Neutrophil (primary cell): ENCODE measurements around the gene BAZ2B.

Source experiments
- H3K27ac ChIP-seq: fragments of 200-600 bp; sonication (generic); 2 replicates; pipeline ENCODE4 v1.5.1; 2016; ENCODE audit warnings: mild to moderate bottlenecking, moderate library complexity
- H3K27me3 ChIP-seq: fragments of 200-600 bp; sonication (generic); 2 replicates; pipeline ENCODE4 v1.6.0; 2016; ENCODE audit warnings: mild to moderate bottlenecking
- H3K36me3 ChIP-seq: fragments of 200-600 bp; sonication (generic); 2 replicates; pipeline ENCODE4 v1.5.1; 2017
- H3K4me1 ChIP-seq, 2 experiments: fragments of 200-600 bp in 1 of 2; sonication (generic) in 1 of 2; 1 replicate in 1 of 2; 2 replicates in 1 of 2; pipeline versions ENCODE4 v1.5.1 to v1.6.1; 2013 to 2016; ENCODE audit warnings: low read depth in 1 of 2, low read length in 1 of 2, mild to moderate bottlenecking in 1 of 2, moderate library complexity in 1 of 2; ENCODE audit not compliant: control insufficient read depth in 1 of 2, insufficient read depth in 1 of 2
- H3K4me3 ChIP-seq, 2 experiments: fragments of 200-600 bp in 1 of 2; sonication (generic) in 1 of 2; 1 replicate in 1 of 2; 2 replicates in 1 of 2; pipeline ENCODE4 v1.5.1; 2013 to 2016; ENCODE audit warnings: low read depth in 1 of 2, low read length in 1 of 2, mild to moderate bottlenecking in 1 of 2, moderate library complexity in 1 of 2
- H3K9me3 ChIP-seq: fragments of 200-600 bp; sonication (generic); 2 replicates; pipeline ENCODE4 v1.5.1; 2016
- CTCF ChIP-seq: fragments of 200-600 bp; sonication (generic); IDR thresholded peaks from 2 replicates; pipeline ENCODE4 v1.5.1; 2016; ENCODE audit warnings: antibody characterized with exemption

Gene BAZ2B

GRCh38 chr2:159444754-159445153 lies 171.6 kb downstream of the BAZ2B start:
- no peaks in the 10 kb centered on the region for H3K9me3 ChIP-seq
- no peaks in the 10 kb centered on the region for H3K4me1 ChIP-seq
- H3K4me3 ChIP-seq = no peak overlapping the region
- H3K27me3 ChIP-seq = no peaks in the 10 kb centered on the region
- peaks cover 79% of the 10 kb centered on the region for H3K36me3 ChIP-seq
- TF ChIP-seq CTCF = no peak
- no peak overlapping the region for H3K27ac ChIP-seq

- Histone ChIP-seq H3K27ac (no peak overlapping the region), H3K36me3 (peaks cover 97% of the 10 kb centered on the region), H3K4me1 (no peaks in the 10 kb centered on the region), H3K27me3 (no peaks in the 10 kb centered on the region), H3K4me3 (no peak overlapping the region), H3K9me3 (no peaks in the 10 kb centered on the region)
- TF ChIP-seq CTCF = no peak
Observed at GRCh38 chr2:159442159-159442852, 174.0 kb downstream of the BAZ2B start.

- peaks cover 97% of the 10 kb centered on the region for H3K36me3 ChIP-seq
- H3K9me3 ChIP-seq = no peaks in the 10 kb centered on the region
- no peaks in the 10 kb centered on the region for H3K27me3 ChIP-seq
- H3K4me3 ChIP-seq = no peak overlapping the region
- no peaks in the 10 kb centered on the region for H3K4me1 ChIP-seq
- no peak overlapping the region for H3K27ac ChIP-seq
- TF ChIP-seq CTCF = no peak
Observed at GRCh38 chr2:159441182-159441581, 175.2 kb downstream of the BAZ2B start.

GRCh38 chr2:159439421-159439820 lies 176.9 kb downstream of the BAZ2B start:
- no peak for TF ChIP-seq CTCF
- Histone ChIP-seq H3K4me1 (no peaks in the 10 kb centered on the region), H3K36me3 (peaks cover 95% of the 10 kb centered on the region), H3K27me3 (no peaks in the 10 kb centered on the region), H3K27ac (no peak overlapping the region), H3K4me3 (no peak overlapping the region), H3K9me3 (no peaks in the 10 kb centered on the region)

- H3K27ac ChIP-seq = no peak overlapping the region
- H3K36me3 ChIP-seq = peaks cover 95% of the 10 kb centered on the region
- no peak overlapping the region for H3K4me3 ChIP-seq
- no peak for TF ChIP-seq CTCF
- no peaks in the 10 kb centered on the region for H3K9me3 ChIP-seq
- H3K4me1 ChIP-seq = no peaks in the 10 kb centered on the region
- no peaks in the 10 kb centered on the region for H3K27me3 ChIP-seq
Observed at GRCh38 chr2:159438720-159439353, 177.5 kb downstream of the BAZ2B start.
